GM19468 (cell line): Measurements from ENCODE around the gene TRIP12.
"Not testable (repeated sequence)": the region's sequence is repeated elsewhere in the genome, so short reads cannot be mapped to it uniquely, and the experiment has no call there.

Source experiments
- ATAC-seq: cut with Tn5 transposase; IDR thresholded peaks from one replicate; pipeline ENCODE4 v1.9.1; 2021; ENCODE audit warnings: mild to moderate bottlenecking, moderate library complexity, moderate number of reproducible peaks; ENCODE audit not compliant: unreplicated experiment; ENCODE audit errors: extremely low read depth

Gene TRIP12

GRCh38 chr2:229921892-229922448 lies at the start of gene TRIP12:
Gene TRIP12 (minus strand): TSS chr2:229922009. CDS start chr2:229880079, 41,930 bp downstream.
- peak; percentile 61 for ATAC-seq

DNA sequence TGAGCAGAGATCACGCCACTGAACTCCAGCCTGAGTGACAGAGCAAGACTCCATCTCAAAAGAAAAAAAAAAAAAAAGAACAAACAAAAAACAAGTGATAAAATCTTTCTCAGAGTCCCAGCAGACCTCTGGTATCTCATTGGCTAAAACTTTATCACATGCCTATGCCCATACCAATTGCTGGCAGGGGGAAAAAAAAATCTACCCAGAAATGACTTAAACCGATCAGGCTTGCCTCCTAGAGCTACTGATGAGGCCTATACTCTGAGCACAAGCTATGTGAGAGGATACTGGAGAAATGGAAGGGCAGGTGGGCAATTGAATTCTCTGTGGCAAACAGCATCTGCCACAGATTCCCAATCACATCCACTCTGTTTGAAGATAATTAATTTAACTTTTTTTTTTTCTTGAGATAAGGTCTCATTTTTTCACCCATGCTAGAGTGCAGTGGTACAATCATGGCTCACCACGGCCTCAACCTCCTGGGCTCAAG lies 49.5 kb upstream of the TRIP12 start:
- ATAC-seq: no peak

DNA sequence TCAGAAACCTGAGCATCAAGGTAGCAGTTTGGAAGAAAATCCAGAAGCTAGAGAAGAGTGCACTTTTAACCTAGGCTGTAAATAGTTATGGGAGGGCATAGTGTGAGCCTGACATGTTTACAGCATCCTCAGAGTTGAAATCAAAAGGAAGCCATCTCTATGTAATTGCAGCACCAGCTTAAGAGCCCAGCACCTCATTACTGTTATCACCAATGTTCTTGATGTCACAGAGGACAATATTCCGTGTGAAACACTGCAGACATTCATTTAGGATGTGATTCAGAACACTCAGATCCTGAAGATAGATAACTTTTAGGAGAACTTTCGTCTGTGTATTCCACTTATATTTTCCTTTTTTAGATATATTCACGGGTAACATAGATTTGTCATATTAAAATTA lies 48.6 kb upstream of the TRIP12 start:
- no peak for ATAC-seq

DNA sequence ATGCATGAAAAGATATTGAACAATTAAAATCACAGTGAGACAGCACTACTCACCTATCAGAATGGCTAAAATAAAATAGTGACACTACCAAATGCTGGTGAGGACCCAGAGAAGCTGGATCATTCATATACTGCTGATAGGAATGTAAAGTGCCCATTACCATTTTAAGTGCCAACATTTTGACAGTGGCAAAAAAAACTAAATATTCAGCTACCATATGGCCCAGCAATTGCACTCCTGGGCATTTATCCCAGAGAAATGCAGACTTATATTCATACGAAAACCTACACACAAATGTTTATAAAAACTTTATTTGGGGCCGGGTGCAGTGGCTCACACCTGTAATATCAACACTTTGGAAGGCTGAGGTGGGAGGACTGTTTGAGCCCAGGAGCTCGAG lies 48.1 kb upstream of the TRIP12 start:
- no peak for ATAC-seq

DNA sequence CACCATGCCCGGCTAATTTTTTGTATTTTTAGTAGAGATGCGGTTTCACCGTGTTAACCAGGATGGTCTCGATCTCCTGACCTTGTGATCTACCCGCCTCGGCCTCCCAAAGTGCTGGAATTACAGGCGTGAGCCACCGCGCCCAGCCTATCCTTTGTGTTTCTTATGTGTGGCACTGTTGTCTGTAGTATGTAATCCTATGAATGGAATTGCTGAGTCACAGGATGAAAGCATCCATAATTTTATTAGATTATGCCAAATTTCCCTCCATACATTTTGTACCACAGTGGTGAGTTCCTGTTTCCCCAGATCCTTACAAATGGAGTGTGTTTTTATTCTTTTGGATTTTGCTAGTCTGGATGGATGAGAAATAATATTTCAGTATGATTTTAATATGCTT lies 41.8 kb upstream of the TRIP12 start:
- not testable (repeated sequence) for ATAC-seq

DNA sequence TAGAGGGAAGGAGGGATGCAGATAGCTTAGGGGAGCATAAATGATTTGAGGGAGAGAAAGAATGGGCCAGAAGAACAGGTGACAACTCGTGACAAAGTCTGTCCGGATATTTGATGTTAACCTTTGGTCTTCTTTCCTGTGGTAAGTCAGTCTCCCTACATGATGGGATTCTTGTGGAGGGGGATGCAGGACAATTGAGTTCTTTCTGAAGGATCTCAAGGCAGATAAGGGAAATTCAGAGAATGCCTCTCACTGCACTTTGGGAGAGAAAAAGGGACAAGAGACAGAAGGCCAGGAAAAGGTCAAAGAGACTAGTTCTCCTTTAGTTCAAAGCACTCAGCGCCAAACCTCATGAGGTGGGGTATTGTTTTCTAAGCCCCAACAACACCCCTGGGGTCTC lies 34.7 kb upstream of the TRIP12 start:
- ATAC-seq: no peak

DNA sequence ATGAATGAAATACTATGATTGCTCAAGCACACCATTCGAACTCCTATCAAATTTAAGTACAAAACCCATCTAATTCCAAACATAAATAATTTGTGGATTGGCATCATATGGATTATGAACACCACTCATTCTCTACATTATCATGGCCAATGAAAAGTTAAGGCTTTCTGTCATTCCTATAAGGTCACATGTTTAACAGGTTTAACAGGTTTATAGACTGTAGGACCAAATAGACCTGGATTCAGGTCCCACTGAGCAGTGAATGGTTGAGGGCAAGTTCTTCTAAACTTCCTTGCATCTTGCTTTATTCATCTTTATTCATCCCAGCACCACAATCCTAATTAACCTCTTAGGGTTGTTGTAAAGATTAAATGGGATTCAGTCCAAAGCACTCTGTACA lies 33.9 kb upstream of the TRIP12 start:
- ATAC-seq: no peak

GRCh38 chr2:229952256-229952835 lies 30.5 kb upstream of the TRIP12 start:
- no peak for ATAC-seq

- no peak for ATAC-seq
These were observed 25.7 kb upstream of the TRIP12 start for GRCh38 chr2:229947544-229947943.

DNA sequence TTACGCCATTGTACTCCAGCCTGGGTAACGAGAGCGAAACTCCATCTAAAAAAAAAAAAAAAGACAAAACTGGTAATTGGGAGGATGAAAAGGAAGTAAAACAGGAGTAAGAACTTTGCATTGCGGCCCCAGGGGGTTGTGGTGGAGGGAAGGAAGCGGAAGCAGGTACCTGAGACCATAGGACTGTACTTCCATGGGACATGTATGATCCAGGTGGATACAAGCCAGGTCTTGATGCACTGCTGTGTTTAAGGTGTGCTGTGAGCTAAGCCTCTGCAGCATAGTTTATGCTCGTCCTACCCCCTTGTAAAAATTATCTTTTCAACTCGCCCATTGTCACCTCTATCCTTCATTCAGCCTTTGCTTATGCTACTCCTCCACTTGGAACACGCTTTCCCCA lies 24.2 kb upstream of the TRIP12 start:
- ATAC-seq: no peak

GRCh38 chr2:229943770-229944449 lies 22.1 kb upstream of the TRIP12 start:
- no peak for ATAC-seq

DNA sequence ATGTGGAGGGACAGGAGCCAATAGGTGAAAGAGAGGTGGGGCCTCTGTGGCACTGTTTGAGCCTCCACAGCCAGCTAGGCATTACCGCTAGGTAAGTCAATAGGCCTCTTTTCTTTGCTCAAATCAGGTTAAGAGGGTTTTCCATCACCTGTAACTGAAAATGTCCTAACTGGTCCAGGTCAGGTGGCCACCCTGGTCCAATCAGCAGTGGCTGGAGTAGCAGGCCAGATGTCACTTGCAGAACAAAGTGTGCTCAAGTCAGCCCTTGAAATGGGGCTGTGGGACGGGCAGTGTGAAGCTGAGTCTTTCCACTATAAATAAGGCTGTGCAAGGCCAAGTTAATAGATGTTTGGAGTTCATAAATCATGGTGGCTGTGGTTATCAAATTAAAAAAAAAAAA lies 21.4 kb upstream of the TRIP12 start:
- no peak for ATAC-seq

DNA sequence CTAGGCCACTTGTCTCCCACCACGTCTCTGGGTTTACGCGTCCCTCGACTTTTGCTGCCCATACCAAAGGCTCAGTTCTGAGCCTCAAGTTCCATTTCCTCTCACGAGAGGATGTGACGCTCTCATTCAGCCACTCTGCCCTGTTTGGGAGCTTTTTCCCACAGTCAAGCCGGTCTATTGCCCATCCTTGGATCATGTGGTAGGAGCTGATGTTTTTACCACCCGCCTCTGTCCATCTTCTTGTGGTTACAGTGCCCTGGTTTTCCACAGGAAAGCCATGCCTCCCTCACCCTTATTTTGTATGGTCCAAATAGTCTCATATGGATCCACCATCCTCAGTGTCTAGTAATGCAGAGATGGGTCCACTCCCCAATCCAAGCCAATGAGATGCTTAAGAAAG lies 20.9 kb upstream of the TRIP12 start:
- ATAC-seq: no peak

- no peak for ATAC-seq
These were observed 15.7 kb upstream of the TRIP12 start for GRCh38 chr2:229937537-229937936.

- ATAC-seq: no peak
These were observed 9.4 kb upstream of the TRIP12 start for GRCh38 chr2:229931241-229931640.

DNA sequence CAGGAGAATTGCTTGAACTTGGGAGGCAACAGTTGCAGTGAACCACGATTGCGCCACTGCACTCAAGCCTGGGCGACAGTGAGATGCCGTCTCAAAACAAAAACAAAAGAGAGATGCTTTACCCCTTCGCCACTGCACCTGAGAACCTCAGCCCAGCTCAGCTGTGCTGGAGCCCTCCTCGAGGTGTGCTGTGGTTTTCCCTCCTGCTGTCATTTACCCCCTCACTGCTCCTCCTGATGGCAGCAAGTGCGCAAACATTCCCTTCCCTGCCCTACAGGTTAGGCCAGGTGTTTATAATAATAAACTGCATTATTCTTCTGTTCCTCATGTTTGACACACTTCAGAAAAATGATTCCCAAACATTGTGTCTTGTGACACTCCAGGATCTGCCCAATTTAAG lies 8.8 kb upstream of the TRIP12 start:
- ATAC-seq: no peak

- ATAC-seq: no peak
These were observed 6.1 kb upstream of the TRIP12 start for GRCh38 chr2:229927817-229928321.

DNA sequence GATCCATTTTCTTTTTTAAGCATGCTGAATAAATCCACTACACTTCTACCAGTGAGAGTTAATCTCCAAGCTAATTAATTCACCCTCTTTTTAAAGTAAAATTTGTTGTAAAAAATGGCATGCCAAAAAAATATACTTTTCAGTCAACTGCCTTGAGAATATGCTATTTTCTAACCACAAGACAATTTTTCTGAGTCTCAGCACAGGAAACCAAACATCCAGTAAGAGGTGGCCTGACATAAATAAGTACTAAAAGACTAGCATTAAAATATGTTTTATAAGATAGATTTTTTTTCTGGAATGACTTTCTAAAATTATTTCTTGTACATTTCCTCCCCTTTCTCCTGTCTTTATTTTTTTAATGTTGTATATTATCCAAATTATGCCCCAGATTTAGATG lies 3.4 kb upstream of the TRIP12 start:
- no peak for ATAC-seq

DNA sequence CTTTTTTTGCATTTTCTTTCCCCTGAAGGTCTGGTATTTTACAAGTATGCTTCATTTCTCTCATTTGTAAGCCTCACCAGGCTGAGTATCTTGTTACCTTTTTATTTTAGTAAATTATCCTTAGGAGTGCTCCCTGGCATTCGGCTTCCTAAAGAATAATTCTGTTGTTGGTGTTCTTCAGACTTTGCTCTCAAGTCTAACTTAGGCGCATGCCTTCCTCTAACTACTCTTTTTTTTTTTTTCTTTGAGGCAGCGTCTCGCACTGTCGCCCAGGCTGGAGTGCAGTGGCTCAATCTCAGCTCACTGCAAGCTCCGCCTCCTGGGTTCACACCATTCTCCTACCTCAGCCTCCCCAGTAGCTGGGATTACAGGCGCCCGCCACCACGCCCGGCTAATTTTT lies 2.7 kb upstream of the TRIP12 start:
- ATAC-seq: not testable (repeated sequence)

- ATAC-seq: peak; percentile 17
These were observed 909 bp upstream of the TRIP12 start, which contains the start of gene FBXO36 for GRCh38 chr2:229922449-229923386. Gene FBXO36 (plus strand): TSS chr2:229922503. CDS start chr2:229922514, 11 bp downstream.
